Measurements from ENCODE around the gene PPP1R14B.

Gene PPP1R14B

GRCh38 chr11:64268025-64268892 is 21.5 kb upstream of the PPP1R14B start:
- H3K27ac Mint-ChIP-seq: peak overlapping the region; percentile 88
- H3K36me3 Mint-ChIP-seq (ENCODE audit: low read depth): peaks cover 9% of the 10 kb centered on the region
- H3K4me3 Mint-ChIP-seq: peak overlapping the region; percentile 95
- no peaks in the 10 kb centered on the region for H3K27me3 Mint-ChIP-seq
- H3K9me3 Mint-ChIP-seq: no peaks in the 10 kb centered on the region
- H3K4me1 Mint-ChIP-seq (ENCODE audit: low read depth): peaks cover 28% of the 10 kb centered on the region

GRCh38 chr11:64267207-64267945 is 20.6 kb upstream of the PPP1R14B start:
- Mint-ChIP-seq H3K9me3 (no peaks in the 10 kb centered on the region), H3K36me3 (ENCODE audit: low read depth) (peaks cover 12% of the 10 kb centered on the region), H3K4me3 (peak overlapping the region; percentile 95), H3K27me3 (no peaks in the 10 kb centered on the region), H3K27ac (peak overlapping the region; percentile 83), H3K4me1 (ENCODE audit: low read depth) (peaks cover 25% of the 10 kb centered on the region)

- Mint-ChIP-seq H3K36me3 (ENCODE audit: low read depth) (peaks cover 12% of the 10 kb centered on the region), H3K4me1 (ENCODE audit: low read depth) (peaks cover 17% of the 10 kb centered on the region), H3K27ac (no peak overlapping the region), H3K4me3 (no peak overlapping the region), H3K9me3 (no peaks in the 10 kb centered on the region), H3K27me3 (no peaks in the 10 kb centered on the region)
These were observed 19.6 kb upstream of the PPP1R14B start for GRCh38 chr11:64266339-64266738.

- peaks cover 12% of the 10 kb centered on the region for H3K36me3 Mint-ChIP-seq (ENCODE audit: low read depth)
- H3K27me3 Mint-ChIP-seq: no peaks in the 10 kb centered on the region
- H3K4me1 Mint-ChIP-seq (ENCODE audit: low read depth): peaks cover 17% of the 10 kb centered on the region
- H3K4me3 Mint-ChIP-seq: no peak overlapping the region
- H3K9me3 Mint-ChIP-seq: no peaks in the 10 kb centered on the region
- H3K27ac Mint-ChIP-seq: no peak overlapping the region
These were observed 18.7 kb upstream of the PPP1R14B start for GRCh38 chr11:64265176-64266160.

- no peaks in the 10 kb centered on the region for H3K9me3 Mint-ChIP-seq
- no peaks in the 10 kb centered on the region for H3K27me3 Mint-ChIP-seq
- H3K4me3 Mint-ChIP-seq: no peak overlapping the region
- H3K4me1 Mint-ChIP-seq (ENCODE audit: low read depth): peaks cover 28% of the 10 kb centered on the region
- peaks cover 17% of the 10 kb centered on the region for H3K36me3 Mint-ChIP-seq (ENCODE audit: low read depth)
- H3K27ac Mint-ChIP-seq: no peak overlapping the region
These were observed 17.7 kb upstream of the PPP1R14B start for GRCh38 chr11:64264371-64264852.

GRCh38 chr11:64263947-64264317 is 17.2 kb upstream of the PPP1R14B start:
- Mint-ChIP-seq H3K4me1 (ENCODE audit: low read depth) (peaks cover 27% of the 10 kb centered on the region), H3K27ac (no peak overlapping the region), H3K36me3 (ENCODE audit: low read depth) (peaks cover 19% of the 10 kb centered on the region)

GRCh38 chr11:64263021-64263946 is 16.5 kb upstream of the PPP1R14B start:
- Mint-ChIP-seq H3K36me3 (ENCODE audit: low read depth) (peaks cover 16% of the 10 kb centered on the region), H3K27me3 (no peaks in the 10 kb centered on the region), H3K4me1 (ENCODE audit: low read depth) (peaks cover 21% of the 10 kb centered on the region), H3K27ac (no peak overlapping the region), H3K9me3 (no peaks in the 10 kb centered on the region), H3K4me3 (no peak overlapping the region)

More at GRCh38 chr11:64263947-64264317, 17.2 kb upstream of the PPP1R14B start:
- no peak overlapping the region for H3K4me3 Mint-ChIP-seq
- H3K27me3 Mint-ChIP-seq: no peaks in the 10 kb centered on the region
- no peaks in the 10 kb centered on the region for H3K9me3 Mint-ChIP-seq

- Mint-ChIP-seq H3K27ac (no peak overlapping the region), H3K9me3 (no peaks in the 10 kb centered on the region), H3K36me3 (ENCODE audit: low read depth) (peaks cover 16% of the 10 kb centered on the region), H3K4me3 (no peak overlapping the region), H3K4me1 (ENCODE audit: low read depth) (peaks cover 13% of the 10 kb centered on the region), H3K27me3 (no peaks in the 10 kb centered on the region)
These were observed 15.7 kb upstream of the PPP1R14B start for GRCh38 chr11:64262271-64263002.

- Mint-ChIP-seq H3K9me3 (no peaks in the 10 kb centered on the region), H3K27ac (no peak overlapping the region), H3K4me1 (ENCODE audit: low read depth) (peaks cover 13% of the 10 kb centered on the region), H3K4me3 (no peak overlapping the region), H3K36me3 (ENCODE audit: low read depth) (peaks cover 16% of the 10 kb centered on the region), H3K27me3 (no peaks in the 10 kb centered on the region)
These were observed 14.9 kb upstream of the PPP1R14B start for GRCh38 chr11:64261556-64262080.

GRCh38 chr11:64260147-64260708 is 13.5 kb upstream of the PPP1R14B start:
- no peak overlapping the region for H3K4me3 Mint-ChIP-seq
- H3K27ac Mint-ChIP-seq: peak overlapping the region; percentile 38
- H3K27me3 Mint-ChIP-seq: no peaks in the 10 kb centered on the region
- peaks cover 16% of the 10 kb centered on the region for H3K36me3 Mint-ChIP-seq (ENCODE audit: low read depth)
- H3K4me1 Mint-ChIP-seq (ENCODE audit: low read depth): peaks cover 13% of the 10 kb centered on the region
- no peaks in the 10 kb centered on the region for H3K9me3 Mint-ChIP-seq

- Mint-ChIP-seq H3K36me3 (ENCODE audit: low read depth) (peaks cover 16% of the 10 kb centered on the region), H3K27ac (peak overlapping the region; percentile 38), H3K27me3 (no peaks in the 10 kb centered on the region), H3K4me3 (no peak overlapping the region), H3K4me1 (ENCODE audit: low read depth) (peaks cover 13% of the 10 kb centered on the region), H3K9me3 (no peaks in the 10 kb centered on the region)
These were observed 12.9 kb upstream of the PPP1R14B start for GRCh38 chr11:64259533-64260067.

- H3K27ac Mint-ChIP-seq: peak overlapping the region; percentile 38
- peaks cover 13% of the 10 kb centered on the region for H3K4me1 Mint-ChIP-seq (ENCODE audit: low read depth)
- H3K27me3 Mint-ChIP-seq: no peaks in the 10 kb centered on the region
- H3K36me3 Mint-ChIP-seq (ENCODE audit: low read depth): peaks cover 16% of the 10 kb centered on the region
- H3K9me3 Mint-ChIP-seq: no peaks in the 10 kb centered on the region
- H3K4me3 Mint-ChIP-seq: no peak overlapping the region
These were observed 12.3 kb upstream of the PPP1R14B start for GRCh38 chr11:64258946-64259532.

Measured in stimulated activated naive CD8-positive, alpha-beta T cell treated with anti-CD3 and anti-CD28 coated beads, Interleukin-15, Interleukin-2, amounts not matched to agents 100 ng/mL and 50 ng/mL, for 24 hours (primary cell).